ENCODE measurements around the gene PLA2G2A. TPM values are rescaled to one million over a fixed set of nuclear protein-coding genes. Genes with fewer than 3 reads are reported as not detected.

Gene PLA2G2A
- total RNA-seq, 1 donor from 2014 or later: not detected

DNA sequence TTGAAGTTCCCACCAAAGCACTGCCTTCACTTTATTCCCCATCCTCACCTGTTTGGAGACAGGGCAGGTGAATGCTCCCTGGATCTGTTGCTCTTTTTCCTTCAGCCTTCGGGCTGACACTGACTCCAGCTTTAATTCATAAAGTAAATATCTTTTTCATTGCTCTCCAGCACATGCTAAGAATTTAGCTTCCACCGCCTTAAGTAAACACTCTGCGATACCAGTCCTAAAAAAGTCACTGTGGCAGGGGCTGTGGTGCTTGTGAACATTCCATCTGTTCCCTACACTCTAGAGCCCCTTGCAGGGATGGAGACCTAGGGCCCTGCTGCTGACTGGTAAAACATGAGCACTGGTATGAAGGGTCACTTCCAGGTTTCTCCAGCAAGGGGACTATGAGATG, 896 bp upstream of the PLA2G2A start:
- peaks cover 2% of the 10 kb centered on the region for H3K9me3 Mint-ChIP-seq
- POLR2A ChIA-PET: no interaction called here
- no peak for DNase-seq
- no peak overlapping the region for H3K27ac Mint-ChIP-seq
- TF ChIP-seq, protein P1, sequence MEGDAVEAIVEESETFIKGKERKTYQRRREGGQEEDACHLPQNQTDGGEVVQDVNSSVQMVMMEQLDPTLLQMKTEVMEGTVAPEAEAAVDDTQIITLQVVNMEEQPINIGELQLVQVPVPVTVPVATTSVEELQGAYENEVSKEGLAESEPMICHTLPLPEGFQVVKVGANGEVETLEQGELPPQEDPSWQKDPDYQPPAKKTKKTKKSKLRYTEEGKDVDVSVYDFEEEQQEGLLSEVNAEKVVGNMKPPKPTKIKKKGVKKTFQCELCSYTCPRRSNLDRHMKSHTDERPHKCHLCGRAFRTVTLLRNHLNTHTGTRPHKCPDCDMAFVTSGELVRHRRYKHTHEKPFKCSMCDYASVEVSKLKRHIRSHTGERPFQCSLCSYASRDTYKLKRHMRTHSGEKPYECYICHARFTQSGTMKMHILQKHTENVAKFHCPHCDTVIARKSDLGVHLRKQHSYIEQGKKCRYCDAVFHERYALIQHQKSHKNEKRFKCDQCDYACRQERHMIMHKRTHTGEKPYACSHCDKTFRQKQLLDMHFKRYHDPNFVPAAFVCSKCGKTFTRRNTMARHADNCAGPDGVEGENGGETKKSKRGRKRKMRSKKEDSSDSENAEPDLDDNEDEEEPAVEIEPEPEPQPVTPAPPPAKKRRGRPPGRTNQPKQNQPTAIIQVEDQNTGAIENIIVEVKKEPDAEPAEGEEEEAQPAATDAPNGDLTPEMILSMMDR (IDR thresholded peaks at IDR 0.05): no peak
- no peak overlapping the region for H3K4me3 Mint-ChIP-seq
- intact Hi-C loops (cut with micrococcal nuclease): no loop called here
- ATAC-seq (ENCODE audit: low read depth): no peak
- no peaks in the 10 kb centered on the region for H3K4me1 Mint-ChIP-seq
- no peaks in the 10 kb centered on the region for H3K36me3 Mint-ChIP-seq (ENCODE audit: low read depth)
- H3K27me3 Mint-ChIP-seq: peaks cover 7% of the 10 kb centered on the region
- CTCF ChIA-PET: no interaction called here

DNA sequence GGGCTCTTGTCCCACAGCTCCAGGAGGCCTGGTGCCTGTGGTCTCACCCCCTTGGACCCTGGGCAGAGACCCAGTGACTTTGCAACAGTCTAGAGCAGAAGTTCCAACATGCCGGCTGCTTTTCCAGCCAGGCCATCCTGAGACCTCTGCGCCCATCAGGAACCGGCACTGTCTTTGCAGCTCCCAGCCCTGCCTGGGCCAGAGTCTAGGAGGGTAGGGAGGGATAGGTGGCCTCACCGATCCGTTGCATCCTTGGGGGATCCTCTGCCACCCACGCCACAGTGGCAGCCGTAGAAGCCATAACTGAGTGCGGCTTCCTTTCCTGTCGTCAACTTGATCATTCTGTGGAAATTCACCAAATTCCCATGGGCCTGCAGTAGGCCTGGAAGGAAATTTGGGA, 1.3 kb downstream of the PLA2G2A start:
- H3K4me3 Mint-ChIP-seq: no peak overlapping the region
- CTCF ChIA-PET: no interaction called here

DNA sequence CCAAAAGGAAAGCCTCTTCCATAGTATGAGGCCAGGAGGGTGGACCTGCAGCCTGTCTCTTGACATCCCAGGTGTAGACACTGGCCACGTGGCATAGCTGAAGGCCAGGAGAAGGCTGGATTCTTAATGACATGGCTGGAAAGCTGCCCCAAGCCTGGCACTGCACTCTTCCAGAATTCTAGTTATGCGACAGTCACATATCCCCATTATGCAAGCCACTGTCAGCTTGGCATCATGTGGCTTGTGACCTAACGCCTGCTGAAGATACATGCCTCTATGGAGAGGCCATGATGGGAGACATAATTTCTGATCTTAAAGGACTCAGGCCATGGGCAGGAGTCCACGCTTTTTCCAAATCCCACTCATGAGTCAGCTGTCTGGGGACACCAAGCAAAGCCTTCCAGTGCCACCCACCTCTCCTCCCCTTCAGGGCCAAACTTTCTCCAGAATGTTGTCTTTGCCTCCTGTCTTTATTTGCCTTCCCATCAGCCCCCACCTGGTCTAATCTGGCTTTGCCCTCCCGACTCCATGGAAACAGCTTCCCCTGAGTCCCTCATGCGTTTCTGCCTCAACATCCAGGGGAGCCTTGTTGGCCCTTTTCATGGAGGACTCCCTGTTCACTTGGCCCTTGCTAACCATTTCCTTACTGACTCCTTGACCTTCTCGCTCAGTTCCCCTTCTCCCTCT, 3.0 kb downstream of the PLA2G2A start:
- H3K36me3 Mint-ChIP-seq (ENCODE audit: low read depth): no peaks in the 10 kb centered on the region
- H3K27me3 Mint-ChIP-seq: peaks cover 14% of the 10 kb centered on the region
- ChIA-PET POLR2A (no interaction called here), CTCF (interaction anchor here (1.5 to 3.3 kb wide), 2 partner anchors 175 kb away, joined by 4 to 33 read pairs; no protein-coding TSS in a partner anchor)
- DNase-seq (no peak), ATAC-seq (ENCODE audit: low read depth) (no peak)
- peaks cover 3% of the 10 kb centered on the region for H3K4me1 Mint-ChIP-seq
- TF ChIP-seq, protein P1 (IDR thresholded peaks at IDR 0.05): no peak
- no peaks in the 10 kb centered on the region for H3K9me3 Mint-ChIP-seq
- intact Hi-C loops (cut with micrococcal nuclease): no loop called here
- H3K4me3 Mint-ChIP-seq: no peak overlapping the region
- no peak overlapping the region for H3K27ac Mint-ChIP-seq

More for the DNA sequence above, 1.3 kb downstream of the PLA2G2A start:
- TF ChIP-seq, protein P1 (IDR thresholded peaks at IDR 0.05): no peak
- POLR2A ChIA-PET: no interaction called here
- Mint-ChIP-seq H3K27me3 (peaks cover 11% of the 10 kb centered on the region), H3K27ac (no peak overlapping the region), H3K36me3 (ENCODE audit: low read depth) (no peaks in the 10 kb centered on the region), H3K9me3 (no peaks in the 10 kb centered on the region), H3K4me1 (peaks cover 3% of the 10 kb centered on the region)
- ATAC-seq (ENCODE audit: low read depth) (no peak), DNase-seq (no peak)
- intact Hi-C loops (cut with micrococcal nuclease): no loop called here

DNA sequence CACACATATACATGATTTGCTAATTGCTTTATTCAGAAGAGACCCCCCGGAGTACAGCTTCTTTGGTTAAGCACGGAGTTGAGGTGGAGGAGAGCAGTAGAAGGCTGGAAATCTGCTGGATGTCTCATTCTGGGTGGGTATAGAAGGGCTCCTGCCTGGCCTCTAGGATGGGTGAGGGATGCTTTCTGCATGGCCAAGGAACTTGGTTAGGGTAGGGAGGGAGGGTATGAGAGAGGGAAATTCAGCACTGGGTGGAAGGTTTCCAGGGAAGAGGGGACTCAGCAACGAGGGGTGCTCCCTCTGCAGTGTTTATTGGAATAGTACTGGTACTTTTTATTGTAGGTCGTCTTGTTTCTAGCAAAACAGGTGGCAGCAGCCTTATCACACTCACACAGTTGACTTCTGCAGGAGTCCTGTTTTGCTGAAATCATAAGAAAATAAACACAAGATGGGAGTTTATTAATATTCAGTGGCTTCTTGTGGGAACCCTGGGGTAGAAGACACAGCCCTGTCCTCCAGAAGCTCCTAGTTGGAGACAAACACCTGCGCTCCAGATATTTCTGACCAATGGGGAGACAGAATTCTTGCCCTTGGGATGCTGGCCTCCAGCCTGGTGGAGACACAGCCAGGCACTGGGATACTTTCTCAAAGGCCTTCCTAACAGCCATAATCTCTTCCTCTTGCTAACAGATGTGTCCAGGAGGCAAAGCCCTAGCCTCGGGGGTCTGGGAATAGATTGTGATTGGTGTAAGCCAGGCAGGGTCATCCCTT, 3.8 kb downstream of the PLA2G2A start:
- no peaks in the 10 kb centered on the region for H3K36me3 Mint-ChIP-seq (ENCODE audit: low read depth)
- intact Hi-C loops (cut with micrococcal nuclease): loop anchor here (1.0 to 2.0 kb wide), 2 partner anchors 220 to 517 kb away; no protein-coding TSS in a partner anchor
- H3K4me3 Mint-ChIP-seq: no peak overlapping the region
- POLR2A ChIA-PET: no interaction called here
- no peak overlapping the region for H3K27ac Mint-ChIP-seq
- H3K9me3 Mint-ChIP-seq: no peaks in the 10 kb centered on the region
- peaks cover 17% of the 10 kb centered on the region for H3K27me3 Mint-ChIP-seq
- CTCF ChIA-PET: interaction anchor here (1.0 to 3.3 kb wide), 3 partner anchors 176 to 219 kb away, joined by 3 to 33 read pairs (median 16); no protein-coding TSS in a partner anchor
- no peak for DNase-seq
- ATAC-seq (ENCODE audit: low read depth): no peak
- TF ChIP-seq, protein P1 (IDR thresholded peaks at IDR 0.05): no peak
- peaks cover 3% of the 10 kb centered on the region for H3K4me1 Mint-ChIP-seq

All from activated B cell treated with CpG ODN at 0.5 μM for 24 hours (primary cell).